ENCODE measurements around the gene CERKL.

The CERKL gene

DNA sequence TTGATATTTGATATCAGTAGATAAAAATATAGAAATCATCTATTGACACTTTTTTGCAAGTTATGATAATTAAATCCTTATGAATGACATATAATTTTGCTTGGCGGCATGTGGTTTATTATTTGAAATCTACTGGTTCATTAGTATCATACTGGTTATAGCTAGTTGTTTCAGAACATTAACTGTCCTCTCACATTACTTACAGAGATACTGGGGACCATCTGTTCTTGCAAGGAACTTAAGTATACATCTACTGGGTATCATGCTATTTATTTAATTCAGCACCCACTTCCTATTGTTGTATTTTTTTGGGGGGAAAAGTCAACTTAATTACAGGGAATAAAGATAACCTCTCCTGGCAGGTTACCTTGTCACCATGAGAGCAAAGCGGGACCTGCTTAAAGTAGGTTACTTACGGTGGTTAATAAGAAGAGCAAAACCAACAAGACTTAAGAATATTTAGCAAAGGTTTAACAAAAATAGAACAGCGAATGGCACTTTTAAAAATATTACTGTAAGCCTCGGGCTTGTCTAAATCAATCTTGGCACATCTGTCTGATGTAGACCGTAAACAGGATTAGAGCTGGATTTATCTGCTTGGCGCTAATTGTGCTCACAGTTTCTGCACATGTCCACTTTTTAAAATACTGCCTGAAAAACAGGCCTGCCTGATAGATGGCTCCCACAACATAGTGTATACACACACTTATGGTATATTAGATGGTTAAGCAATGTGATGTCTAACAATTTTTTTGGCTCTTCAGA is 41.8 kb downstream of the CERKL start:
- TF ChIP-seq, protein P1, sequence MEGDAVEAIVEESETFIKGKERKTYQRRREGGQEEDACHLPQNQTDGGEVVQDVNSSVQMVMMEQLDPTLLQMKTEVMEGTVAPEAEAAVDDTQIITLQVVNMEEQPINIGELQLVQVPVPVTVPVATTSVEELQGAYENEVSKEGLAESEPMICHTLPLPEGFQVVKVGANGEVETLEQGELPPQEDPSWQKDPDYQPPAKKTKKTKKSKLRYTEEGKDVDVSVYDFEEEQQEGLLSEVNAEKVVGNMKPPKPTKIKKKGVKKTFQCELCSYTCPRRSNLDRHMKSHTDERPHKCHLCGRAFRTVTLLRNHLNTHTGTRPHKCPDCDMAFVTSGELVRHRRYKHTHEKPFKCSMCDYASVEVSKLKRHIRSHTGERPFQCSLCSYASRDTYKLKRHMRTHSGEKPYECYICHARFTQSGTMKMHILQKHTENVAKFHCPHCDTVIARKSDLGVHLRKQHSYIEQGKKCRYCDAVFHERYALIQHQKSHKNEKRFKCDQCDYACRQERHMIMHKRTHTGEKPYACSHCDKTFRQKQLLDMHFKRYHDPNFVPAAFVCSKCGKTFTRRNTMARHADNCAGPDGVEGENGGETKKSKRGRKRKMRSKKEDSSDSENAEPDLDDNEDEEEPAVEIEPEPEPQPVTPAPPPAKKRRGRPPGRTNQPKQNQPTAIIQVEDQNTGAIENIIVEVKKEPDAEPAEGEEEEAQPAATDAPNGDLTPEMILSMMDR (IDR thresholded peaks at IDR 0.05), result no peak

GRCh38 chr2:181613241-181613640 is 43.7 kb downstream of the CERKL start:
- TF ChIP-seq, protein P1 (IDR thresholded peaks at IDR 0.05), result no peak

DNA sequence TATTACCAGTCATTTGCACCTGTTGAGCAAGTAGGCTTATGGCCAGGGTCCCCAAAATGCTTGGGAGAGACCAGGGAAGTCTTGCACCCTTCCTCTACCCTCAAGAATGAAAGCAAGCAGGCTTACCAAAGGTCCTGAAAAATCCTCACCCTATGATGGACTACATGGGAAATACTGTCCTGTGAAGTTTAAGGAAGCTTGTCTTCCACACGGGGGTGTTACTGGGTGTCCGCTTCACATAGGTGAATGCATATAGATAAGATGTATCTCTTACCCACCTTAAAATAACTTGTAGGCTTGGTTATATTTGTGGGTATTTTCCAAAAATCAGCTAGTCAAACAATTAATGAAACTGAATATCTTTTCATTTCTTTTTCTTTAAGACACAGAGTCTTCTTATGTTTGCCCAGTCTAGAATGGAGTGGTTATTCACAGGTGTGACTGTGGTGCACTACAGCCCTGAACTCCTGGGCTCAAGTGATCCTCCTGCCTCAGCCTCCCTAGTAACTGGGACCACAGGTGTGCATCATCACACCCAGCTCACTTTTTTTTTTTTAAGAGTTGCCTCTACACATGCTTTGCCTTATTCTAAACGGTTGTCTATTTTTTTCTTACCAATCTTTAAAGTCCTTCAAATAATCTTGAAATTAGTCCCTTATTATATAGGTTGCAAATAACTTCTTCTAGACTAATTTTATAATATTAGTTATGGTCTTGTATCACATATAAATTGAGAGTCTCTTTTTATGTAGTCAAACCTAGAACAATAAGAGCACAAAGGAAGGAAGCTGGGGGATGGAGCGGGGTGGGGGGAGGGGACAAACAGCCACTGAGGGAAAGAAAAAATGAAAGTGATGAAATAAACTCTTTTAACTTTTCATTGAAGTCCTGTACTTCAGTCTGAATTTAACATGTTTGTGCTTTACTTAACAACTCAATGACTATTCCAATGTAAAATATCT is 49.0 kb downstream of the CERKL start:
- TF ChIP-seq, protein P1 (IDR thresholded peaks at IDR 0.05), result no peak

DNA sequence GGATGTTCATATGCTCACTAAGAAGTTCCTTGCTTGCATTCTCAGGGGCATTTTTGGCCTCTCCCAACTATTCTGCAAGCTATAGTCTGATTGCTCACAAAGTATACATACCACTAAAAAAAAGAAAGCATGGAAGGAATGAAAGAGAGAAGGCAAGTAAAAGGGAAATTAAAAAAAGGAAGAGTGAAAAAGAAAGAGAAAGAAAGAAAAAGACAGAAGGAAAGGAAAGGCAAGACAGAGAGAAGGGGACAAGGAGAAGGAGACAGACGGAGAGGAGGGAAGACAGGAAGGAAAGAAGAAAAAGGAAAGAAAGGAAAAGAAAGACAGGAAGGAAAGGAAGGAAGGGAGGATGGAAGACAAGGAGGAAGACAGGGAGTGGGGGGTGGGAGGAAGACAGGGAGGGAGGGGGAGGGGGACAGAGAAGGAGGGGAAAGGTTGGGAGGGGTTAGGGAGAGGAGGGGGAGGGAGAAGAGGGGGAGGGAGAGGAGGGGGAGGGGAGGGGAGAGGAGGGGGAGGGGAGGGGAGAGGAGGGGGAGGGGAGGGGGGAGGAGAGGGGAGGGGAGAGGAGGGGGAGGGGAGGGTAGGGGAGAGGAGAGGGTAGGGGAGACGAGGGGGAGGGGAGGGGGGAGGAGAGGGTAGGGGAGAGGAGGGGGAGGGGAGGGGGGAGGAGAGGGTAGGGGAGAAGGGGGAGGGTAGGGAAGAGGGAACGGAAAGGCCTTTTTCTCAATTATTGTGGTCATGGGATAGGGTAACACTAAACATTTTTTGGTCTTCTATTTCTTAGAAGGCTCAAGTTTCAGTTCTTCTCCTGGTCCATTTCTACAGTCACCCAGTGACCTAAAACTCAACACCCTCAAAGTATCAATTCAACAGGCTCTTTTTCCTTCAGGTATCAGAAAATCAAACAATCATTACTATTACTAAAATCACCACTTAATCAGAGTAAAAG is 50.7 kb downstream of the CERKL start:
- TF ChIP-seq, protein P1 (IDR thresholded peaks at IDR 0.05), result no peak

DNA sequence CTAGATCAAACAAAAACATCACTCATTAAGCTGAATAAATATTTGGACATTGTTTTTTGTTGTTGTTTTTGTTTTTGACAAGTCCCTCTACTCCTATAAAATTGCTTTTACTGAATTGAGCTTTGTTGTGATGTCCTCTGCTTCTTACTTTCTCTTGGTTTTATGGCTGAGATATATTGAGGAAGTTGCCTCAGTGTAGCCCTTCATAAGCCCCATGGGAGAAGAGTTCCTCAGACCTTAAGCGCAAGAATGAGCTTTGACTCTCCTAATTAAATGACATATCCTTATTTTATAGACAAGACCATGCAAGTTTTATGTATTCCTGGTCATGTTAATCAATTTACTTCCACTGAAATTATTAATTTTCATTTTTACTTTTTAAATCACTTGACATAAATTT is 54.9 kb downstream of the CERKL start:
- TF ChIP-seq, protein P1 (IDR thresholded peaks at IDR 0.05), result no peak

DNA sequence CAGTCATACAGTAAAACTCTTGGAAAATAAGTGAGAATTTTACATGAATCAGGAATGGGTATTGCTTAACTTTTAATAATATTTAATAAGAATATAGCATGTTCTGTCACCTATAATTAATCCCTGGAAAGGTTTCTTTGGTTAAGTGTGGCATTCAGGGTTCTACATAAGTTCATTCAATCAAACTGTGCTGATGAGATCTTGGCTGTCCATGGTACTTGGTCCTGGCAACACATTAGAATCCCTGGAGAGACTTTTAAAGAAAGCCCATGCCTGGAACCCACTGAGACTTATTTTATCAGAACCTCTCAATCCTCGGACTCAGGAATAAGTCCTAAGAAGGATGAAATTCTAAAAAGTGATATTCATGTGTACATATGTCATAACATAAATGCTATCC is 60.3 kb downstream of the CERKL start:
- TF ChIP-seq, protein P1 (IDR thresholded peaks at IDR 0.05), result no peak

- TF ChIP-seq, protein P1 (IDR thresholded peaks at IDR 0.05), result no peak
Measured at GRCh38 chr2:181594322-181594721, 62.6 kb downstream of the CERKL start.

Data from LNCAP (cell line).